GM23248 (cell line): ENCODE results near the gene OXA1L.

Experiments
- EZH2 ChIP-seq: fragments of 200-600 bp; sonication (generic); IDR thresholded peaks from 2 replicates; pipeline ENCODE4 v1.6.1; 2018; ENCODE audit warnings: antibody characterized with exemption, mild to moderate bottlenecking; ENCODE audit not compliant: insufficient read depth, poor library complexity, severe bottlenecking
- EZH2phosphoT487 ChIP-seq: fragments of 200-600 bp; sonication (generic); IDR thresholded peaks from 2 replicates; pipeline ENCODE4 v1.6.1; 2018; ENCODE audit warnings: antibody characterized with exemption, moderate library complexity, mild to moderate bottlenecking, low read depth; ENCODE audit not compliant: insufficient read depth

DNA sequence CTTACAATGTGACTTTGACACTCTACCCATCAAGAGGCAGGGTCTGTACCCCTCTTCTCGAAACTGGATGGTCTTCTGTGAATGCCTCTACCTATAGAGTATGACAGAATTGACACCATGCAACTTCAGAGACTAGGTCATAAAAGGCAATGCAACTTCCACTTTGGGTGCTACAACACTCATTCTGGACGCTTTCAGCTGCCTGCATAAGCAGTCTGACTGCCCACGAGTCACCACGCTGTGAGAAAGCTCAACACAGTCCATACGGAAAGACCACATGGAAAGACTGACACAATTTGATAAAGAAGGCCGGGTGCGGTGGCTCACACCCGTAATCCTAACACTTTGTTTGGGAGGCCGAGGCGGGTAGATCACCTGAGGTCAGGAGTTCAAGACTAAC lies 33.9 kb downstream of the OXA1L start:
- TF ChIP-seq EZH2 = no peak
- no peak for TF ChIP-seq EZH2phosphoT487
